GM21528 (cell line): Measurements from ENCODE around the gene CPNE4.

ENCODE experiments used
- ATAC-seq: cut with Tn5 transposase; IDR thresholded peaks from one replicate; pipeline ENCODE4 v1.9.1; 2021; ENCODE audit warnings: mild to moderate bottlenecking, moderate library complexity; ENCODE audit not compliant: unreplicated experiment, low FRiP score

The CPNE4 gene

DNA sequence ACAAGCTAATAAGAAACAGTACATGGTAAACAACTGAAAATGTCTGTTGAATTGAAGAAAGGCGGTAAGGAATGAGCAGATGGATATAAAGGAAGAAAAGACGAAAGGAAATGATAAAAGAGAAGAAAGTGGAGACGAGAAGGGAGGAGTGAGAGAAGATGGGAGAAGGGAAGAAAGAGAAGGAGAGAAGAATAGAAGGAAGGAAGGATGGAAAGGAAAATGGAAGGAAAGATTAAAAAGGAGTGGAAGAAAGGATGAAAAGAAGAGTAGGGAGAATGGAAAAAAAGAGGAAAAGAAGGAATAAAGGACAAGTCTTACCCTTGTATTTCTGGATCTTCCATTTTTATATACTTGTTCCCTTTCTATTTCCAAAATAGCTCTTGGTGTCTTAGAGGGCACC lies 17.7 kb downstream of the CPNE4 start:
- no peak for ATAC-seq

DNA sequence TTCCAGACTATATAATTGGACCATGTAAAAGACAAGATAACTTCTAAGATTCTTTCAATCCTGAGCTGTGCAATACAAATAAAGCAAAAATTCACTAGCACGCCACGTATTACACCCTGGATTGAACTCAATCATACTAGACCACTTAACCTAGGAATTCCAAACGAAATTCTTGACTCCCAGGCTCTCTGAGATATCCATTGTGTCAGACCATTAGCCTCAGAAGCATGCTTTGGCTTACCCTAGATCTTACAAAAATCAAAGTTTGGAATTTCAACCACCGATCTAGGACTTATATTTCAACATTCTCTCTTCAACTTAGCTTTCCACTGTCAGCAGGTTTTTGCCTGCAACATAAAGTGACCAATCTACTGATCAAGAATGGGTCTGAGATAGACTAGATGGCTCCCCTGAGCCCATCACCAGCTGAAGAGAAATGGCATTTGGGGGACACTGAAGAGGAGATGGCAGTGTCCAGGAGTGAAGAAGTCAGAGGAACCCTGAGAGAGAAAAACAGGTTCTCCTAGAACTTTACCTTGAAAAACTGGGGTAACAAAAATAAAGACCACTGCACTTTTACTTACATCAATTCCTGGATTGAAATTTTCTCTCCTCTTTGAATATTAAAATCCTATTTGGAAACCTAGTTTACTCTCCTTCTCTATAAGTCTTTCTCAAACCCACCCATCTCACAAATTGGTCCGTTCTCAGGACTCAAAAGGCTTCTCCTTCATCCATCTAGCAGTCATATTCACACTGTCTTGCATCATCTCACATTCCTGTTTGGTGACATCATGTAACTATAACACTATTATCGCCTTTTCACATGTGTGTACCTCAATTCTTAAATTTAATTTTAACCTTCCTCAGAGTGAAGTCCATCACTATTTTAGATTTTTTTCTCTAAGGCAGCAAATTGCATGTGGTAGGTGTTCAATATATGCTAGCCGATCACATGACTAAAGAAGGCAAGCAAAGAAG lies 18.5 kb downstream of the CPNE4 start:
- no peak for ATAC-seq

DNA sequence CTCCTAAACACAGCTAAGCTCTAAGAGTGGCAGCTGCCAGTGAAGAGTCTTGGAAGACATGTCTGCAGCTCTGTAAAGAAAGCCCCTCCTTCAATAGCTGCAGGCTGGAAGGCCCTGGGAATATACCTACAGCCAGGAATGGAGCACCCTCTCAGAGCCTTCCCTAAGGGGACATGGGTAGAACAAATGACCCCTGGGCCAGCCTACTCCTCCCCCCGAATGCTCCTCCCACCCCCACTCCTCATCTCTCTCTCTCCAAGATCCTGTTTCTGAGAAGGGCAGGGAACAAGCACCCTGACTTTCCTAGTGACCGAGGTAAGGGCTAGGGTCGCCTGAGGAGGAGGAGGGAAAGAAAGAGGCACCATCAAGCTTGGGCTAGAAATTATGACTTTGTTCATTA lies 20.7 kb downstream of the CPNE4 start:
- no peak for ATAC-seq

DNA sequence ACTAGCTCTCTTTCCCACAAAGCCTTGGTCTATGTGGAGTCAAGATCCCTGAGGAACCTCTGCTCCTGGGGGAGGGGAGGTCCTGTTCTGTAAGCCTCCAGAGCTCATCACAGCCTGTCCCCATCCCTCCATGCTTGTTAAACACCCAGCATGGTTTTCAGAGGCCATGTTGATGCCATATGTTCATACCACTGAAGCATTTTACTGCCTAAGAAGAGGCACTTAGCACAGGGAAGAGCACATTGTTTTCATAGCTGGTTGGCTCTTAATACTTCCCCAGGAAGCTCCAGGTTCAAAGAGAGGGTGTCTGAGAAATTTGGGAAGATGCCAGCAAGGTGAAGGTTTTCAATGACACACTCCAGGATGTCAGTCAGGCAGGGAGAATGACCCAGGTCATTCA lies 25.6 kb downstream of the CPNE4 start:
- no peak for ATAC-seq

DNA sequence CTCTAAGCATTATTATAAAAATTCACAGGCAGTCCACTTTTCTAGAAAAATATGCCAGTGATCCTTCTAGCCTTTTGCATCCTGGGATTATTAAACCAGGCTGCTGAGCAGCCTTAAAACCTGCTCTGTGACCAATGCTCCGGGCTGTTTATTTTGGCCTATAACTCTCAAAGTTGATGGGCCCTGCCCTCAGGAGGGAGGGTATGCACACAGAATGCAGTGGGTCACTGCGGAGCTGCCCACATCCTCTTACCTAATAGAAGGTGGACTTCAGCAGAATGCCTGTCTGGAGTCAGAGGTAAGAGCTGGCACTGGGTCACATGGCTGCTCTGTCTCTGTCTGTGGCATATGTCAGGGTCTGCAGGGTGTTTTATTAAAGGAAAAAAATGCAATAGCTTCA lies 26.0 kb downstream of the CPNE4 start:
- ATAC-seq: no peak

DNA sequence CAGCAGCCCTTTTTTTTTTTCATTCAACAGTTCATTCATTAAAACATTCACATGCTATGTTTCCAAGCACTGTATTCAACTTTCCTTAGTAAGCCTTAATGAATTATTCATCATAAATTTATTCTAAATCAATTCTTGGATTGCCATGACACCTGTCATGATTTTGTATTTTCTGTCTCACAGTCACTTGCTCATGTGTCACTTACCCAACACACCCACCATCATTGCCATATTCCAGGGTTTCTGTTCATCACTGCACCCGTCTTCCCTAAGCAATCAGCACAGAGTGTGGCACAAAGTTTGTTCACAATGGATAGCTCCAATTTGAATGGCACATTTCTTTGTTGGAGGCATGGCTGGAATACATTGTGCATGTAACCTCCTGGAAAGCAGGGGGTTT lies 27.2 kb downstream of the CPNE4 start:
- ATAC-seq: no peak

DNA sequence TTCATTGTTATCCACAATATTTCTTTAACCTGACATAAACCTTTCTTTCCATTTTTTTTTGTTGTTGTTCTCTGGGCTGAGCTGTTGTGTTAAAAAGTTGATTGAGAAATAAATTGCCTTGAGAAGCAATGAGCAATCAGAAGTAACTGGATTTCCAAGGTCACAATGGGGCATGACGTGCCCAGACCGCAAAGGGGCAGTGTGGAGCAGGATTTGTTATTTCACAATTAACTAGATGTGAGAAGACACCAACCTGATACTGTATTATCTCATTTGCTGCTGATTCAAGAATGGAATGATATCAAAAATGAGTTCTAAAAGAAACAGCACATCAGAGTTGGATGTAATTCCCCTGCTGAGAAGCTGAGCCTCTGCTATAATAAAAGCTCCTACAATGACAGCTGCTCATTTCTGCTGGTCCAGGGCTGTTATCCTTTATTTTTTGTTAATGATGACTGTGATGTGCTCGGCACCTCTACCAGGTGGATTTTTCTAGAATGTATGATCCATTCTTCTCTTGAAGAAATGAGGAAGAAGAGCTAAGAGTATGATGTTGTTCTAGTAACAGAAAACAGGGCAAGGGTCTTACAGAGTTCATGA lies 28.1 kb downstream of the CPNE4 start:
- ATAC-seq: no peak

DNA sequence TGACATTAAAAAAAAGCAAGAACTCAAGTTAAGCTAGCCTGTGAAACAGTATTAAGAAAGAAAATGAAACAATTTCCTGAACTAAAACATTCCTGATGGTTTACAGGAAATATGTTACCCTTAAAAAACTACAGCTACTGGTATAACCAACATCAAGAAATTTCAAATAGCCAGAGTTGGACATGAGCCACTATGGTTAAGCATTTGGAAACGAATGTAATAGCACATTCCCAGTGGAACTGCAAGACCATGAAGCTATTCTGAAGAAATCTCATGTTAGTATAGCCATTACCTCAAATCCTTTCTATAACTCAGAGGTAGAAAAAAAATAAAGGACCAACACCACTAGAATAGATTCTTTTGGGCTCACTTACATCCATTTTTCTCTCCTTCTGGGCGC lies 30.2 kb downstream of the CPNE4 start:
- no peak for ATAC-seq

DNA sequence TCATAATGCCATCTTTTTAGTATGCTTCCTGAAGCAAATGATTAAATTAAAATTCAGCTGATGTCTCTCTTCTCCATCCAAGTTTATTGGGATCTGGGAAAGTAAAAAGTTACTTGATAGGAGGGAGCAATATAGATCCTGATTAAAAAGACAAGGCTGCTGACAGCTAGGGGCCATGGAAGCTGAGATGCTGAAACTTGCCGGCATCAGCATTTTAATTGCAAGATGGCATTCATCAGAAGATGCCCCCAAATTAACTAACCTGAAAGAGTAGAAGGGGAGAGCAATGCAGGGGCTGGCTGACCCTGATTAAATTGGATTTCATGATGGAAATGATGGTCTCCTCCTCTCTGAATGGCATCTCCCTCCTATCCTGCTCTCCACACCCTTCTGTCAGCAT lies 31.1 kb downstream of the CPNE4 start:
- no peak for ATAC-seq

DNA sequence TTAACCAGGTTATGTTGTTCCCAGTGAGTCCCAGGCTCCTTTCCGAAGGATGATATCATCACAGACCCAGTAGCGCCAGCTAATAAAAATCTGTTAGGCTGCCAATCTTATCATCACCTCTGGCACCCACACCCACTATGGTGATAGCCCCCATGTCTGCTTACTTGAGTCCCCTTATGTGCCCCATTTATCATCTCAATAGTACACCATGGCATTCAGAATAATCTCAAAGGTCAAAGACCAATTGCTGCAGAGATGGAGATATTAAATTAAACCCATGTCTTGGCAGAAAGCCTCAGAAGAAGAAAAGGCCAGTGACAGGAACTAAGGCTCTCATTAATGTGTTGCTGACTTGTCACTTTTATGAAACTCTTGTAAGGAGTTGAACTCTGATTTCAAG lies 32.8 kb downstream of the CPNE4 start:
- ATAC-seq: no peak

DNA sequence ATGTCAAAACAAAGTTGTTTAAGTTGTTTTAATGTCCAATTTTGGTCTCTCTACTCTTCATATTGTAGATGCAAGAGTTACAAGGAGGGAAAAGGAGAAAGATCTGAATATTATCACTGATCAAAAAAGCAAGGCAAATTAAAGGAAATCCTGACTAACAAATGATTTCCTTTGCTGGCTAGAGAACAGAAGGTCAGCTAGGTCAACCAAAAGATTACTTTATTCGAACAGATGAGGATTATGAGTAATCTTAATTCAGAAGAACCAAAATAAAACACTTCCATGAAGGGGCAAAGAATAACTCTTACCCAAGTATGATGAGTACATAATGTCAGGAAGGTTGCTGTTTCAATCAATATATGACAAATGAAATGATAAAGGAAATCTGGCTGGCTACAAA lies 33.8 kb downstream of the CPNE4 start:
- no peak for ATAC-seq

DNA sequence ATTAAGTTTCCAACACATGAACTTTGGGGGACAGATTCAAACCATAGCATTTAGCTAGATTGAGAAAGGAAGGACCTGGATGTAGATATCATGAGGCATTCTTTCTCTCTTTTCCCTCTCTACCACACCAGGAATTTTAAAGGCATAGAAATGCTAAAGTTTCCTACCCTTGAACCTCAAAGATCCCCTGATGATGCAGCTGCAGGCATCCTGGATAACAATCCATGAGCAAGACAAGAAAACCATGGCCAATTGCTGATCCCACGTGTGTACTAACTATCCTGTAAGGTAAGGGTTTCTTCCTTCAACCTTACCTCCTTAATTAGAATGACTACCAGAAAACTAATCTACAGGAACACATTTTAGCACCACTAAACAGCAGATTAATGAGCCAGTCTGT lies 36.8 kb downstream of the CPNE4 start:
- no peak for ATAC-seq

DNA sequence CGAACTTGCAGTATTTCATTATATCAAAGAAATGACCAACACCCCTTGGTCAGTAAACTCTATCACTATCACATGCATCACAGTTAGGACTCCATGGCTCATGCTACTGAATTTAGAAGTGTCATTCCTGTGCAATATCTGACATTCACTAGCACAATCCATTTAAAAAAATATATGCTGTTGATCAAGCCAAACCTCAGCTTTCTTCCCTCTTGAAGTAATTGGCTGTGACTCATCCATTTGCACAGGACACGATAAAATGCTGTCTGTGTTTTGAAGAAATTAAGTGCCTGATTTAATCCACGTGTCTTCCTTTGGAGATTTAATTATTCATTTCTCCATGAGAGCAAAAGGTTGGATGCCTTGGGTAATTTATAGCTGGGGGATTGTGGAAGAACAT lies 38.9 kb downstream of the CPNE4 start:
- ATAC-seq: no peak

DNA sequence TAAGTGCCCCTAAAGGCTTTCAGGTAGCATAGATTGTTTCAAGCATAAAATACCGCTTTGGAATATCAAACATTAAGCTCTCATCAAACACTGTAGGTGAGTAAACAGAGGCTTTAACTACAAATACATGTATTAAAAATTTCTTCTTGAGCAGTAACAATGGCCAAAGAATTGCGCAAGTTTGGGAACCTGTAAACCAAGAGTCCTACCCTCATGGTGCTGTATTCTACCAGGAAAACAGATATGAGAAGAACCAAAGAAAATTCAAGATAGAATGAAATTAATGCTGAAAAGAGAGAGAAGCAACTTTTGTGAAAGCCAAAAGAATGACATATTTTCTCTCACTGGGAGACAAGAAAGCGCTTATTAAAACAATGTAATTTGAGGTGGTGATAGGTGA lies 45.5 kb downstream of the CPNE4 start:
- no peak for ATAC-seq

DNA sequence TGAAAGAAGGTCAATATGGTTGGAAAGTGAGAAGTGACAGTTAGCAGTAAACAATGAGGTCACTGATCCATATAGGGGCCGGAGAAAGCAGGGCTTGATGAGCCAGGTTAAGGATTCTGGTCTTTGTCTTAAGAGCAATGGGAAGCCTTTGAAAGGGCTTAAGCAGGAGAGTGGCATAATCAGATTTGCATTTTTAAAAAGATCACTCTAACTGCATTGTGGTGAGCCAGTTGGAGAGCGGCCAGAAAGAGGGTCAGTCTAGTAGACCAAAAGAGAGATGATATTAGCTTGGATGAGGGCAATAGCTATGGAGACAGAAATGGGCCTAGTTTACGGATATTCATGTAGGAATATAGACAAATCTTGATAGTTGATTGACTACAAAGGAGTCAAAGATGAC lies 46.6 kb downstream of the CPNE4 start:
- ATAC-seq: no peak

DNA sequence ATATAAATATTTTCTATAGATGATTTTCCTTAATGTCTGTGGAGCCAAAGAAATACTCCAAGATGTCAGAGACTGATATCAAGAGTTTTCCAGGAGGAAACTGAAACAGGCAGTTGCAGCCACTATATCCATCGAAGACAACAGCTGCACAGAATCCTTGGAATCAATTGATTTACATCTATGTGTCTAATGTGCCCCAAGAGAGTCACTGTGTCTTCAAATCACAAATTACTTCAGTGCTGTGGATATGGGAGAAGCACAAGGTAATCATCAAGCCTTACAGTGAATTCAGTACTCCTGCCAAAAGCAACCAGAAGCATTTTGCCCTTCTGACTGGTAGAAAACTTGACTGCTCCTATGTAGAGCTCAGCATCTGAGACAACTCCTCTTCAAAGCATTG lies 51.1 kb downstream of the CPNE4 start:
- ATAC-seq: no peak

DNA sequence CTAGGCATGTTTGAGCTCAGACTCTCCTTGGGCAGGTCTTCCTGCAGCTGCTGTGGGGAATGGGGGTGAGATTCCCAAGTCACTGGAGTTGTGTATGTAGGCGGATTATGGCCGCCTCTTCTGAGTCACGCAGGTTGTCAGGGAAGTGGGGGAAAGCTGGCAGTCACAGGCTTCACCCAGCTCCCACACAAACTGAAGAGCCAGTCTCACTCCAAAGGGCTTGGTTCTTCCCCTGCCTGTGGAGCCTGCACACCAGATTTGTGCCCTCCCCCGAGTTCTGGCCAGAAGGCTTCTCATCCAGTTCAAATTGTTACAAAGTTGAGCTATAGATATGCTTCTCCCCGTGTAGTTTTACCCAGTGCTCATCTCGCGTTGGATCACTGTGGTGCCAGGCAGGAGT lies 53.5 kb downstream of the CPNE4 start:
- no peak for ATAC-seq

DNA sequence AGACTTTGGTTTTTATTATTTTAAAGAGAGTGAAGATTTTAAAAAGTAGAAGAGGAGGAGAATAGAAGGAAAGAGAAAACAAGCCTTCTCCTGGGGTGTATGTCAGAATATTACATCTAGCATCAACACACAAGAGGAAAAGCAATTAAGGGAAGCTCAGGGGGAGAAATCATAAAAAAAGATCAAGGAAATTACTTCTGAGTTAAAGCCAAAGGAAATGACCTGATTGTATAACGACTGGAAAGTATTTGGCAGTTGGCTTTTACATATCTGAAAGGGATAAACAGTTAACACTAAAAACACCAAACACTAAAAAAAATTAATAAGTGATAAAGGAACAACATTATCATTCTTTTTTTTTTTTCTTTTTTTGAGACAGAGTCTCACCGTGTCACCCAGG lies 58.4 kb downstream of the CPNE4 start:
- no peak for ATAC-seq

DNA sequence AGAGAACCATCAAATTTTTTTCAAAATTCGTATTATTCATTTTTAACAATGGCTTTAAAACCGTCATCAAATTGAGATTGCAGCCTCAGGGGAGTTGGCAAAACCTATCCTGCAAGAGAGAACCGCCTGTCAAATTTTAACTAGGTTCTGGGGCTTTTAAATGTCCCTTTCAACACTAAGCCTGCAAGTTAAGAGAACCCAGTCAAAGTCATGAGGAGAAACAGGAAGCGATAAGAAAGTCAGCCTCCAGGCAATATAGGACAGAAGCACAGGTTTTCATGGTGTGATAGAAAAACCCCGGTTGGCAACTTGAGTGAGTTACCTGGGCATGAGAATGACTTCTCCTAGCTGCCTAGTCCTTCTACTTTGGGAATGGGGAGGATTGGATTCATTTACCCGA lies 59.8 kb downstream of the CPNE4 start:
- ATAC-seq: no peak

DNA sequence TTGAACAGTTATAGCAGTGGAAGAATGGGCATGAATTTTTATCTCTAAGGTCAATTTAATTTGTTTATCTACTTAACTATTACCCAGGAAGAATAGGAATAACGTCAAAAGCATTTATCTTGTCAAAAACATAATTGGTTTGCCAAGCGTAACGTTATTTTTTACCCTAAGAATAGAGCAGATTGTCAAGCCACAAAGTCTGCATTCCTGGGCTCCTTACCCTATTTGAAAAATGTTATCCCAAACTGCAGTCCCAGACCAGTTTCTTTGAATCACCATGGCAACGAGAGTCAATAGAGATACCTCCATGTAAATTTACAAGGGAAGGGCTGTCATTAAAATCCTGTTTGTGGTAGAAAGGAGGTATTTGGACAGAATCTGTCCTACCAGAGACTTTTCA lies 61.1 kb downstream of the CPNE4 start:
- ATAC-seq: no peak

DNA sequence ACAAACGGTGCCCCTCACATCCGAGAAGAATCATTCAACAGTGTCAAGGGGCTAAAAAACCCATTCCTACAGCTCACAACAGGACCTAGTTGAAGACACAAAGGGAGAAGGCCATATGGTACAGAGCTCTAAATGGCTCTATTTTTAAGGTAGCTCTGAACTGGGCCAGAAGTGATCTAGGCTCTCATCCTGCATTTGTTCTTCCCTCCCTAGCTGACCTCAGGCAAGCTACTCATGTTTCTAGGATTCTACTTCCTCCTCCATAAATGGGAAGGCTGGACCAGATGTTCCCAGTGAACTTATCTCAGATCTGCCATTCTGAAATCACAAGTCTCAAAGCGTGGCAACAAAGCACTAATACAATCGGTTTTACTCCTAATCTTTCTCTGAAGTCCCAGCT lies 62.3 kb downstream of the CPNE4 start:
- no peak for ATAC-seq

DNA sequence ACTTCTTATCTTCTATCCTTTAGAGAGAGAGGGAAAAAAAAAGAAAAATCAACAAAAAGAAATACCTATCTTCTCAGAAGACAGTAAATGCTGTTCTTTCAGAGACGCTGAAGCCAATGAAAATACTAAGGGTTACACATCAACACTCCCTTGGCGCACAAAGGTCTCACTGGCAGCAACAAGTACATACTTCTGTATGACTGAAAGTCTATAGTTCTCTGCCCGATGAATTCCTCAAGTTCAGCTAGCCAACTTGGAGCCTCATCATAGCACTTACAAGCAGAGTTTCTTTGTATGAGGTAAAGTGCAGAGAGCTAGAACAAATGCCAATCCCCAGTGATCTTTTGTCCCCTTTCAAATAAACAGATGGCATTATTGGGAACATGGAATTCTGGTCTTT lies 62.7 kb downstream of the CPNE4 start:
- ATAC-seq: no peak
